ENCODE measurements around the gene CUX1.

Gene CUX1, protein sequence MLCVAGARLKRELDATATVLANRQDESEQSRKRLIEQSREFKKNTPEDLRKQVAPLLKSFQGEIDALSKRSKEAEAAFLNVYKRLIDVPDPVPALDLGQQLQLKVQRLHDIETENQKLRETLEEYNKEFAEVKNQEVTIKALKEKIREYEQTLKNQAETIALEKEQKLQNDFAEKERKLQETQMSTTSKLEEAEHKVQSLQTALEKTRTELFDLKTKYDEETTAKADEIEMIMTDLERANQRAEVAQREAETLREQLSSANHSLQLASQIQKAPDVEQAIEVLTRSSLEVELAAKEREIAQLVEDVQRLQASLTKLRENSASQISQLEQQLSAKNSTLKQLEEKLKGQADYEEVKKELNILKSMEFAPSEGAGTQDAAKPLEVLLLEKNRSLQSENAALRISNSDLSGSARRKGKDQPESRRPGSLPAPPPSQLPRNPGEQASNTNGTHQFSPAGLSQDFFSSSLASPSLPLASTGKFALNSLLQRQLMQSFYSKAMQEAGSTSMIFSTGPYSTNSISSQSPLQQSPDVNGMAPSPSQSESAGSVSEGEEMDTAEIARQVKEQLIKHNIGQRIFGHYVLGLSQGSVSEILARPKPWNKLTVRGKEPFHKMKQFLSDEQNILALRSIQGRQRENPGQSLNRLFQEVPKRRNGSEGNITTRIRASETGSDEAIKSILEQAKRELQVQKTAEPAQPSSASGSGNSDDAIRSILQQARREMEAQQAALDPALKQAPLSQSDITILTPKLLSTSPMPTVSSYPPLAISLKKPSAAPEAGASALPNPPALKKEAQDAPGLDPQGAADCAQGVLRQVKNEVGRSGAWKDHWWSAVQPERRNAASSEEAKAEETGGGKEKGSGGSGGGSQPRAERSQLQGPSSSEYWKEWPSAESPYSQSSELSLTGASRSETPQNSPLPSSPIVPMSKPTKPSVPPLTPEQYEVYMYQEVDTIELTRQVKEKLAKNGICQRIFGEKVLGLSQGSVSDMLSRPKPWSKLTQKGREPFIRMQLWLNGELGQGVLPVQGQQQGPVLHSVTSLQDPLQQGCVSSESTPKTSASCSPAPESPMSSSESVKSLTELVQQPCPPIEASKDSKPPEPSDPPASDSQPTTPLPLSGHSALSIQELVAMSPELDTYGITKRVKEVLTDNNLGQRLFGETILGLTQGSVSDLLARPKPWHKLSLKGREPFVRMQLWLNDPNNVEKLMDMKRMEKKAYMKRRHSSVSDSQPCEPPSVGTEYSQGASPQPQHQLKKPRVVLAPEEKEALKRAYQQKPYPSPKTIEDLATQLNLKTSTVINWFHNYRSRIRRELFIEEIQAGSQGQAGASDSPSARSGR (N-terminal part only)

DNA sequence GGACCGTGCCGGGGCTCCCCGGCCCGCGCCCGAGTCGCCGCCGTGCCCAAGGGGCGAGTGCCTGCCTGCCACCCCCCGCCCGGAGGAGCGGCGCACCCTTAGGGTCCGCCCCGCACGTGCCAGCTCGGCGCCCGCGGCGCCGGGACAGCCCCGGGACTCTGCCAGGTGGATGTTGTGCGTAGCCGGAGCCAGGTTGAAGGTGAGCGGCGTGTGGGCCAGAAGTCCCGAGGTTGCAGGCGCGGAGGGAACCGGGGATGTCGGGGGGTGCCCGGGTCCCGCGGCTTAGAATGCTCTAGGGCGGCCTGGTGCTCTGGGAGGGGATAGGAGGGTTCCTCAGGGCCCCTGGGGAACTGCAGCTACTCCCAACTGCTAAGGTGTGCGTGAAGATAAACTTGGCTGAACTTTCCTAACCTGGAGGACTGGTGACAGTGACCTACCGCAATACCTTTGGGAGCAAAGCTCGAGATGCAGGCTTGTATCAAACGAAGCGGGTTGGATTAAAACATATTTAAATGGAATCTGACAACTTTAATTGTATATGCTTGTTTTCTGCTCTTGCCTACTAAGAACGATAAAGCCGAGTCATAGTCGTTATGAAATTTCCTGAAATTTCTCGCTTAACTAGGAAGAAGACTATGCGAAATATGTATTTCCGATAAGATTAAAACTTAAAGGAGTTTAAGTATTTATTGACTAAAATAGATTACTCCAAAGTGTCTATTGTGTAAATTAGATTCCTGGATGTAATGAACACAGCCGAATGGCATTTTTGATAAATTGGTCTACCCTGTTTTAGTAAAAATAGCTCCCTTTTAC, at the start of gene CUX1:
Gene CUX1 (plus strand): TSS at position 156 of the 816 bp plus-strand sequence. CDS start 14 bp downstream, at position 170.
- DNase-seq (ENCODE audit: low read depth in 2 of 2), result peak in 1 of 2 donors; percentile 3

DNA sequence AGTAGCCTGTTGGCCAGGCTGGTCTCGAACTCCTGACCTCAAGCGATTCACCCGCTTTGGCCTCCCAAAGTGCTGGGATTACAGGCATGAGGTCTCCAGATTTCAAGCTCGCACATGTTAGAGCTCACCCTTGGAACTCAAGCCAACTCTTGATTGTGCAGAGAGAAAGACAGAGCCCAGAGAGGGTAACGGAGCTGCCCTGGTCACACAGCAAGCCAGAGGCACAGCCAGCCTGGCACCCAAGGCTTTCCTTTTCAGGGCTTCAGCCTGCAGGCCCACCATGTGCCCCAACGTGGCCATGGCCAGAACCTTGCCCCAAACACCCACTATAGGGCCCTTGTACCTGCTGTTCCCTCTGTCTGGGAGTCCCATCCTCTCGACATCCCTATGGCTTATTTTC, 49.1 kb upstream of the CUX1 start:
- no peak for DNase-seq (ENCODE audit: low read depth in 2 of 2)

DNA sequence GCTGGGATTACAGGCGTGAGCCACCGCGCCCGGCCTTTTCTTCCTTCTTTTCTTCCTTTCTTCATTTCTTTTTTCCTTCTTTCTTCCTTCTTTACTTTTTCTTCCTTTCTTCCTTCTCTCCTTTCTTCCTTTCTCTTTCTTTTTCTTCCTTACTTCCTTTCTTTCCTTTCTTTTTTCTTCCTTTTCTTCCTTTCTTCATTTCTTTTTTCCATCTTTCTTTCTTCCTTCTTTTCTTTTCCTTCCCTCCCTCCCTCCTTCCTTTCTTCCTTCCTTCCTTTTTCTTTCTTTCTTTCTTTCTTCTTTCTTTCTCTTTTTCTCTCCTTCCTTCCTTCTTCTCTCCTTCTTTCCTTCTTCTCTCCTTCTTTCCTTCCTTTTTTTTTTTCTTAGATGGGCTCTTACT, 47.0 kb upstream of the CUX1 start:
- no peak for DNase-seq (ENCODE audit: low read depth in 2 of 2)

DNA sequence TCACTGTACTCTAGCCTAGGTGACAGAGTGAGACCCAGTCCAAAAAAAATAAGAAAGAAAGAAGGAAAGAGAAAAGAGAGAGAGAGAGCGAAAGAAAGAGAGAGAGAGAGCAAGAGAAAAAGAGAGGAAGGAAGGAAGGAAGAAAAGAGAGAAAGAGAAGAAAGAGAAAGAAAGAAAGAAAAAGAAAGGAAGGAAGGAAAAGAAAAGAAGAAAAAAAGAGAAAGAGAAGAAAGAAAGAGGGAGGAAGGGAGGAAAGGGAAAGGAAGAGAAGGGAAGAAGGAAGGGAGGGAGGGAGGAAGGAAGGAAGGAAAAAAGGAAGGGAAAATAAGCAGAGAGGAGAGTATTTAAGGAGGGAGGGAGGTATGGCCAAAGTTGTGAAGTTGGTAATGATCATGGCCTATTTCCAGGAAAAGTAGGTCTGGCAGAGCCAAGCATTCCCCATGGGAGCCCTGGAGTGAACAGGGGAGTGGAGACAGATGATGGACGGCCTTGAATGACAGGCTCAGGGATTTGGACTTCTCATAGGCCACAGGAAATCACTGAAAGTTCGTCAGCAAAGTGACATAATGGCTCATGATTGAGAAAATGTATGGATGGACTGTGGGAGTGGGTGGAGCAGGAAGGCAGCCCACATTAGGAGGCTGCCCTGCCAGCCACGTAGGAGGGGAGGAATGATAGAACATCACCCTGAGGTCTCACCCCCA, 44.8 kb upstream of the CUX1 start:
- no peak for DNase-seq (ENCODE audit: low read depth in 2 of 2)

DNA sequence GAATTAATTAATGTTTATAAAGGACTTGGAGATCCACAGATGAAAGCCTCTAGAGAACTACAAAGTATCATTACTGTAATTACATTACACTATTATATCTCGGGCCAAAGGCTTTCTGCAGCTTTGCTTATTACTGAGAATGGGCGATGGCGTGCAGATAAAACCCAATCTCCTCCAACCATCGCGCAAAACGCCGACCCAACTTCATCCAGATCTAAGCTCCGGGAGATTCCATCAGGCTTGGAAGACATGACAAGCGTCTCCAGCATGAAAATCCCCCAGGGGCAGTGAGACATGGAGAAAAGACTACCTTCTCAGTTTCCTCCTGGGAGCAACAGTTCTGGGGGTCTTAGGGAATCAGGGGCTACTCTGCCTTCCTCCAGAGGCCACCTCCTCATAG, 42.2 kb upstream of the CUX1 start:
- DNase-seq (ENCODE audit: low read depth in 2 of 2), result no peak

DNA sequence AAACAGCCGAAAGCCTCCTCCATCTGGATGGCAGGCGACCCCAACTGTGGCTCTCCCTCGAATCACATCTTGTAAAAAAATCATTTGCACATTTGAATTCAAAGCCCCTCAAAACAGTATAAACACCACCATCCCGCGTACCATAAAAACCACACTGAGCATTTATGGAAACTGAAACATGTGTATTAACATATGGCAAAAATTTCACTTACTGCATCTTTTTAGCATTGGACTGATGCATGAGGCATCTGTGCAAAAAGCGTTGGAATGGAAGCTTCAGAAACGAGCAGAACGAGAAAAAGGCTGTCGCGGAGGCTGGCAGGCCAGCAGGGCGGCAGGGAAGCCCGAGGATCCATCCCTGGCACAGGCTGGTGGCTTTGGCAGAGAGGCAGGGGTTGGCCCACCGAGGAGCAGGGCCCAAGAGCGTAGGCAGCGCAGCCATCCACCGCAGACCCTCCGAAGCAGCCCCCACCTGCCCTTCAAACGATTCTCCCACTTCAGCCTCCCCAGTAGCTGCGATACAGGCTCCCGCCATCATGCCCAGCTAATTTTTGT, 39.3 kb upstream of the CUX1 start:
- no peak for DNase-seq (ENCODE audit: low read depth in 2 of 2)

DNA sequence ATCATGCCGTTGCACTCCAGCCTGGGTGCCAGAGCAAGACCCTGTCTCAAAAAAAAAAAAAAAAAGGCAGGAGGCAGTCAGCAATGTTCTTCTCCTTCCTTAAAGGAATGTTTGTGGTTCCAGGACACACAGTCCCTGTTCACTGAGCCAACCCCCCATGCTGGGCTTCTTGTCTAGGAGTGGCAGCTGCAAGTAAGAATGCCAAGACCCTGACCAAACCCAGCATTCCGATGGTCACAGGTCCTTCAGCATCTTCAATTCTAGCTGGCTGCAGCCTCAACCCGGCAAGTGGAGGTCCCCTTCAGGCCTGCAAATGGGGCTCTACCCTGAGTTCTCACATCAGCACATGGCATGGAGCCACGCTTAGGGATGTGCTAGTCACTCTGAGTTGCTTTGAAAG, 38.2 kb upstream of the CUX1 start:
- no peak for DNase-seq (ENCODE audit: low read depth in 2 of 2)

DNA sequence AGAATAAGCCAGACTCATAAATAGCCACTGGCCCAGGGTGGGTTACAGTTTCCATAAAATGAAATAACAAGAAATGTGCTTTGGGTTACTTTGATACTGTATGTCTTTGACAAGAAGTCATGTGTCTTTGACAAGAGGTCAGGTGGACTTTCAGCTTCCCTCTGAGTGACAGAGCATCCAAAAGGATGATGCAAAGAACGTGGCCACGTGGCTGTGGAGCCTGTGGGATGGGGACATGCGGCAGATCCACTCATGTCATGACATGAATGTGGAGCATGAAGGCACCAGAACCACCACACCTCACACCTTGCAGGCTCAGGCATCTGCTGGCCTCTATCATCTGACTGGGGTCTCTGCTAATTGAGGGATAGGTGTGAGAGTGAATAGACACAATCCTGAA, 37.1 kb upstream of the CUX1 start:
- no peak for DNase-seq (ENCODE audit: low read depth in 2 of 2)

DNA sequence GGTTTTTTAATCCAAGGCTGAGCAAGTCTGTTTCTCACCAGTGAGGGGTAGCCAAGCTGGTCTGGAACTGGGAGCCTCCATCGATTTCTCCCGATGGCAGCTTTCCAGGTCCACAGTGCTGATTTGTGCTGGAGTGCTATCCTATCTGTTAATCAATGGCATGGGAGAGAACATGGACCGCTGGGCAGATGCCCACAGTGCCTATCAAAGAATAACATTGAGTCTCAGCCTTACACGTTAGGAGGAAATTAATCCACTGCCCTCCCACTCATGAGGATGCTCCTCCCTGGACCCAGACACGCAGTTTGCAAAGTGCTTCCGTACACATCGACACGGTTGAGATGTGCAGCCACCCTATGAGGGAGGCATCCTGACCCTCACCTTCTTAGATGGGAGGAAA, 36.0 kb upstream of the CUX1 start:
- no peak for DNase-seq (ENCODE audit: low read depth in 2 of 2)

DNA sequence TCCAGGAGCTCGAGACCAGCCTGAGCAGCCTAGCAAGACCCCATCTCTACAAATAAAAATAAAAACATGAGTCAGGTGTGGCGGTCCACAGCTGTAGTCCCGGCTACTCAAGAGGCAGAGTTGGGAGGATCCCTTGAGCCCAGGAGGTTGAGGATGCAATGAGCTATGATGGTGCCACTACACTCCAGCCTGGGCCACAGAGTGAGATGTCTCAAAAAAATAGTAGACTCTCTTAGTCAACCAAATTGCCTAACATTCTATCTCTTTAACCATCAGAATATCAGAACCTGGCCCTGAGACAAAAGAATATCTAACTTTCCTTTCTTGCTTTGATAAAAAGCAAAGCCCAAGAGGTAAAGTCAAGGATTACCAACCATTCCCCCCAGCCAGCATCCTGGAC, 35.0 kb upstream of the CUX1 start:
- no peak for DNase-seq (ENCODE audit: low read depth in 2 of 2)

DNA sequence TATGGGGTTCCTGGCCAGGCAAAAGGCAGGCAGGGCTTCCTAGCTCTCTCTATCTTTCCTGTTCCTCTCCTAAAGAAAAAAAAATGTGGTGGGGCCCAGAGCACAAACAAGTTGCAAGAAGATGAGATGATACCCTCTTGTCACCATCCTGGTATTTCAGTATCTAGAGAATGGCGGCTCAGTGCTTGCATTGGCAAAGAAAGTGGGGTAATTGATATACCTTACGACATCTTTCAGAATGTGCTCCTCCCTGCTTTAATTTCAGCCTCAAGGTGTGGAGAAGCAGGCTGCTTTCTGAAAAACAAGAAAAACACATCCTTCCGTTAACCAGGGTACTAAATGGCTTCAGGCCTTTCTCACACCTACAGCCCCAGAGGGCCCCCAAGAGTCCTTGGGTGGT, 34.5 kb upstream of the CUX1 start:
- DNase-seq (ENCODE audit: low read depth in 2 of 2), result no peak

DNA sequence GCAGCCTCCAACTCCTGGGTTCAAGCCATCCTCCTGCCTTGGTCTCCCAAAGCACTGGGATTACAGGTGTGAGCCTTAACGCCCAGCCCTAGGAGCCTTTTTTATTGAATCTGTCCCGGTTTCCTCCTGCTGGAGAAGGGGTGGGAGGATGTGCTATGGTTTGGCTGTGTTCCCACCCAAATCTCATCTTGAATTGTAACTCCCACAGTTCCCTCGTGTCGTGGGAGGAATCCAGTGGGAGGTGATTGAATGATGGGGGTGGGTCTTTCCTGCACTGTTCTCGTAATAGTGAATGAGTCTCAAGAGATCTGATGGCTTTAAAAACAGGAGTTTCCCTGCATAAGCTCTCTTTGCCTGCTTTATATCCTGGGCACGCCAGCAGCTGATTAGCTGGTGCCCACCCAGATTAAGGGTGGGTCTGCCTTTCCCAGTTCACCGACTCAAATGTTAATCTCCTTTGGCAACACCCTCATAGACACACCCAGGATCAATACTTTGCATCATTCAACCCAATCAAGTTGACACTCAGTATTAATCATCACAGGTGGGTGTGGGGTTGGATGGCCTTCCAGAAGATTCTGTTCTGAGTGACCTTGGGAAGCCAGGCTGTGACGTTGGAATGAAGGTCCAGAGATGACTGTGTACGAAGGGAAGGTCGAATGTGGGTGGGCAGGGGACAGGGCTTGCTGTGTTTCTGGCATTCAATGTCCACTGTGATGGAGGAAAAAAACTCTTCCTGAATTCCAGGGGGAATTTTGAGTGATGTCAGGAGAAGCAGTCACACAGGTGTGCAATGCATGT, 33.8 kb upstream of the CUX1 start:
- no peak for DNase-seq (ENCODE audit: low read depth in 2 of 2)

DNA sequence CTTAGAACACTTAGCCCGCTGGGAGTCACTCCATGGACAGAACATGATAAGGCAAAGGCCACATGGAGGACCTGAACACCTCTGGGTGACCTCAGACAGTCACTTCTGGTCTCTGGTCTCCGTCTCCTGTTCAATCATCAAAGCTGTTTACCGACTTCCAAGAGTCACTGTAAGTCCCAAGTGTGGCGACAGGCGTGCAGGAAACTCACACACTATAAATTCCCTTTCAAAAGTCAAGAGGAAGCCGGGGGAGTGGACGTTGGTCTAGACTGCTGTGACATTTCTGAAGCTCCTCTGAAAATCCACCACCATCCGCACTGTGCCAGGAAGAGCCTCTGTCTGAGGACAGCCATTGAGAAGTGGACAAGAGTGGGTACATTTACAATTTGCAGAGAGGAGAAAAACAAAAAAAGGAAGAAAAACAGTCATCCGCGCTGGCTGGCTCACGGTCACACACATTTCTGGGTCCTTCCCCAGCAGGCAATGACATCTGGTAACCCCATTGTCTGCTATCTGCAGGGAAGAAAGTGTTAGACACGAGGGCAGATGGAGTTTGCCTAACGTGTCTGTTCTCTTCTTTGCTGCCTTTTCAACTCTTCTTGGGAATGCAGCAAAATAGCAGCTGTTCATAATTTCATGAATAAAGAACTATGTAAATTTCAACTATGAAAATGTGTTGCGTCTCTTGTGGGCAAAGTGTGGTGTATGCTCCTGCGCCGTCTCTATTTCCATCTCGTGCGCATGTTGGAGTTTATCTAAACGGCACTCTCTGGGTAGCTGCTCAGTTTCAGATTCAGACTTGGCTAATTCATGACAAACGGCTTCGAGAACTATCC, 32.9 kb upstream of the CUX1 start:
- DNase-seq (ENCODE audit: low read depth in 2 of 2), result no peak

DNA sequence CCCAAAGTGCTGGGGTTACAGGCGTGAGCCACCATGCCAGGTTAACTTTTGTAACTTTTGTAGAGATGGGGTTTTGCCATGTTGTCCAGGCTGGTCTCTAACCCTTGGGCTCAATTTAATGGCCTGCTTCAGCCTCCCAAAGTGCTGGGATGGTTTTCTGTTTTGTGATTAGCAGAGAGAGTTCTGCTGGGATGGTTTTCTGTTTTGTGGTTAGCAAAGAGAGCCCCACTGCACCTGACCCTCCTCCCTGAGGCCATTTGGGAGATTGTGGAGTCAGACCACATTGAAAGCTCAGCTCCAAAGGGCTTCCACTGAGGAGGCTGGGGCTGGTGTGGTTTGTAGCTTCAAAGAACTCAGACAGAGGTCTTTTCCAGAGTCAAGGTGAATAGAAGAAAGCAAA, 29.6 kb upstream of the CUX1 start:
- no peak for DNase-seq (ENCODE audit: low read depth in 2 of 2)

DNA sequence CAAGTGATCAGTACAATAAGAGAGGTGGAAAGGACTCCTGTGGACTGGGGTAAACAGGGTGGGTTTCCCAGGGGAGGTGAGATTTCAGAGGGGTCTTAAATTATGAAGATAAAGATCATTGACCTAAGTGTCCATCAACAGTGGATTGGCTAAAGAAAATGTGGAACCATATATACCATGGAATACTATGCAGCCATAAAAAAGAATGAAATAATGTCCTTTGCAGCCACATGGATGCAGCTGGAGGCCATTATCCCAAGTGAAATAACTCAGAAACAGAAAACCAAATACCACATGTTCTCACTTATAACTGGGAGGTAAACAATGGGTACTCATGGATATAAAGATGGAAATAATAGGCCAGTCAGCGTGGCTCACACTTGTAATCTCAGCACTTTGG, 28.9 kb upstream of the CUX1 start:
- no peak for DNase-seq (ENCODE audit: low read depth in 2 of 2)

DNA sequence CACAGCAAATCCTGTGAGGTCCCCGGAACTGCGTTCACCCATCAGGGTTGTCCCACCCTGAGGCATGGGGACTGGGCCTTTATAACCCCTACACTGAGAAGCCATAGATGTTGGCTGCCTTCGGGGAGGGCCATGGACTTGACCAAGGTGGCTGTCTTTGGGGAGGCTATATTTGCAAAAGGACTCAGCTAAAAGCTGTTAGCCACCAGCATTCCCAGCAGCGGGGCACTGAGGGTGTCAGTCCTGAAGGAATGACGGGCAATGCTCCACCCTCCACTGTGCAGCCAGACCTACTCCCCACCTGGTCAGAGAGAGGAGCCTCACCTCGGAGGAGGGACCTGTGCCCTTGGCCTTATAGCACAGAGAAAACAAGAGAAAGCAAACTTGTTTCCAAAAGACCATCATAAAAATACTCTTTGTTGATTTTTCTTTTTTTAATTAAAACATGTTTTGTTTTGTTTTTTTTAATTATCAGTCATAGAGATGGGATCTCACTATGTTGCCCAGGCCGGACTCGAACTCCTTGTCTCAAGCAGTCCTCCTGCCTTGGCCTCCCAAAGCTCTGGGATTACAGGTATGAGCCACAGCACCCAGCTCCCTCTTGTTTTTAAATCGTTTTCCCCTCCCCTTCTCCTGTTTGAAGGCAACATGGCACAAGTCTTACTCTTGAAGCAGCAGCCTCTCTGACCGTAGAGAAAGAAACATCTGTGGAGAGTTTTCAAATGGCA, 26.7 kb upstream of the CUX1 start:
- DNase-seq (ENCODE audit: low read depth in 2 of 2), result no peak

DNA sequence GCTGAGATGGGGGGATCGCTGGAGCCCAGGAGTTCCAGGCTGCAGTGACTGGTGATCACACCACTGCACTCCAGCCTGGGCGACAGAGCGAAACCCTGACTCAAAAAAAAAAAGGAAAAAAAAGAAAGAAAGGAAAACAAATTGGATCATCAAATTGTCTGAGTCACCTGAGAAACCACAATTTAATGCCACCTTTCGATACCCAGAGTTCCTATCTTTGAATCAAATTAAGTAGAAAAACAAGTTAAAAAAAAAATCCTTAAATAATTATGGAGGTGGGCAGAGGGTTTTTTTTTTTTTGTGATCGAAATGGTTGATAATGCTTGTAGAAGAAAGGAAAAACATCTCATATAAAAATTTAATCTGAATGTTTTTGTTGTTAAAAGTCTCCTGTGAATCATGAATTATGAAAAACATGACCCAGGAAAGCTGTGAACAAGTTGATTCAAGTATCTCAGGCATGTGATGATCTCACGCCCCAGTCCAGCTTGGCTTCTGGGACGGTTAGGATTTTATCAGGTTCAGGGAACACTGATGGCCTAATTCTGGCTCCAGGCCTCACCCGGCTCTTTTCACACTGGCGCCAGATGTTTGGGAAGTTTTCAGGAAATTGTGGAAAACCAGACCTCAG, 25.3 kb upstream of the CUX1 start:
- no peak for DNase-seq (ENCODE audit: low read depth in 2 of 2)

All from stimulated activated CD8-positive, alpha-beta memory T cell treated with anti-CD3 and anti-CD28 coated beads, Interleukin-7, amount 100 ng/mL, for 1 hour (primary cell).